Fibroblast of mammary gland (primary cell): ENCODE results near the gene LNPEP.

ENCODE experiments used
- DNase-seq: peaks from one replicate; pipeline ENCODE4 v3.0.0-alpha.2; 2010; ENCODE audit warnings: low read depth
- H3K4me3 ChIP-seq: 2 replicates; pipeline ENCODE4 v1.5.1; 2011; ENCODE audit warnings: low read depth, mild to moderate bottlenecking, low read length, moderate library complexity; ENCODE audit not compliant: control insufficient read depth
- TF ChIP-seq, protein P1 (sequence below): conservative IDR thresholded peaks from 2 replicates; pipeline ENCODE4 v1.5.1; 2011; ENCODE audit warnings: low read depth, low read length, inconsistent platforms; ENCODE audit not compliant: control insufficient read depth, insufficient read depth

Gene LNPEP

DNA sequence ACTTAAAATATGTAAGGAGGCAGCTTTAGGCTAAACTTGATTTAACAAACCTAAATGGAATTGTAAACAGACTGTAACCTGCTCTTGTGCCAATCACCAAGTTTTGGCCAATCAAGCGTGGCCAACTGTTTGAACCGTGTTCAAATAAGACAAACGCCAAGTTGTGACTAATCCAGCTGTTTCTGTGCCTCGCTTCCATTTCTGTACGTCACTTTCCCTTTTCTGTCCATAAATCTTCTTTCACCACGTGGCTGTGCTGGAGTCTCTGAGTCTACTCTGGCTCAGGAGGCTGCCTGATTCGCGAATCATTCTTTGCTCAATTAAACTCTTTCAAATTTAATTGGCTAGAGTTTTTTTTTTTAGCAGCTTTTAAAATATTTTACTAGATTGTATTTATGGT, 135.2 kb downstream of the LNPEP start:
- TF ChIP-seq, protein P1, sequence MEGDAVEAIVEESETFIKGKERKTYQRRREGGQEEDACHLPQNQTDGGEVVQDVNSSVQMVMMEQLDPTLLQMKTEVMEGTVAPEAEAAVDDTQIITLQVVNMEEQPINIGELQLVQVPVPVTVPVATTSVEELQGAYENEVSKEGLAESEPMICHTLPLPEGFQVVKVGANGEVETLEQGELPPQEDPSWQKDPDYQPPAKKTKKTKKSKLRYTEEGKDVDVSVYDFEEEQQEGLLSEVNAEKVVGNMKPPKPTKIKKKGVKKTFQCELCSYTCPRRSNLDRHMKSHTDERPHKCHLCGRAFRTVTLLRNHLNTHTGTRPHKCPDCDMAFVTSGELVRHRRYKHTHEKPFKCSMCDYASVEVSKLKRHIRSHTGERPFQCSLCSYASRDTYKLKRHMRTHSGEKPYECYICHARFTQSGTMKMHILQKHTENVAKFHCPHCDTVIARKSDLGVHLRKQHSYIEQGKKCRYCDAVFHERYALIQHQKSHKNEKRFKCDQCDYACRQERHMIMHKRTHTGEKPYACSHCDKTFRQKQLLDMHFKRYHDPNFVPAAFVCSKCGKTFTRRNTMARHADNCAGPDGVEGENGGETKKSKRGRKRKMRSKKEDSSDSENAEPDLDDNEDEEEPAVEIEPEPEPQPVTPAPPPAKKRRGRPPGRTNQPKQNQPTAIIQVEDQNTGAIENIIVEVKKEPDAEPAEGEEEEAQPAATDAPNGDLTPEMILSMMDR = no peak
- peak; percentile 98 for DNase-seq
- H3K4me3 ChIP-seq = no peak overlapping the region

DNA sequence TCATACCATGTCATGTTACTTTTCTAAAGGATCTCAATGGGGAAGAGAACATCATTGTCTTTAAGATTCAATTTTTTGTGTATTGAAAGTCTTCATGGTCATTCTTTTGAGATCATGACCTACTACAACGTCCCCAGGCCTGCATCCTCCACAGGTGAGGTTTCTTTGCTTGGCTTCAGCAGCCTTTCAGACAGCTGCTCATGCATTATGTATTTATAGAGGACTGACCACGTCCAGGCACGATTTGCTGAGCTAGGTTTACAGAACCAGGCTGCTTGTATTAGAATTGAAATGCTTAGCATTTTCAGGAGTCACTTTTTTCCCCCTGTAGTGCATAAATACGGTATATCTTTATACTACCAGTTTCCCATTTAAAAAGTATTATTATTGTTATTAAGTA, 136.1 kb downstream of the LNPEP start:
- H3K4me3 ChIP-seq = no peak overlapping the region
- TF ChIP-seq, protein P1 = no peak
- no peak for DNase-seq

DNA sequence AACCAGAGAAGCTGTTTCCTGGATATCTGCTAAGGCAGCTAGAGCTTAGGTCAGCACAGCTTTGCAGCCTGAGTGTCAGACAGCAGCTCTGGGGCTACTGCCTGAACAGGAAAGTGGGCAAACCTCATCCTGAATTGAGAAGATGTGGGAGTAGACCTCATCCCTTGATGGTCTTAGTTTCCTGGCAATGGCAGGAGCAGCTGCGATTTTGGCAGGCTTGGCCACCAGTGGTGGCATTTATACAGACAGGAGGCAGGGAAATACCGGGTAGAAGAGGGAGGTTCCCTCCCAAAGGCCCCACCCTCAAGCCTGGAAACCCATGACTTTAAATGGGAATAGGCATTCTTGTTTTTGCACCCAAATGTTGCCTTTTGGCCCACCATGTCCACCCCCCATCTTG, 136.8 kb downstream of the LNPEP start:
- no peak overlapping the region for H3K4me3 ChIP-seq
- TF ChIP-seq, protein P1 = no peak
- DNase-seq = no peak

DNA sequence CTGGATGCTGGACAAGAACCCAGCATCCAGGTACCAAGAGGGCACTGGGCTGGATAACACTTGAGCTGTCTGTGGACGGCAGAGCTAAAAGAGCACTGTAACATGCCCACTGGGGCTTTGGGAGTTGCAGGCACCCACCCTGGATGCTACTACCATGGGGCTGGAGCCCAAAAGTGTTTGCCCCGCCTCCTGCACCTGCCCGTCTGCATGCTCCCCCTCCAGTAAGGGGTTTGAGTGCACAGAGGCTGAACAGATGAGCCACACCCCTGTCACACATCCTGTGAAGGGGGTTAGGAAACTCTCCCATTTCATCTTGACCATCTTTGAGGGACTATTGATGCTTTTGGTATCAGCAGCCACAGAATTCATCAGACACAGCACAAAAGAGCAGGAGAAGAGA, 137.5 kb downstream of the LNPEP start:
- no peak for DNase-seq
- no peak overlapping the region for H3K4me3 ChIP-seq
- TF ChIP-seq, protein P1 = no peak

DNA sequence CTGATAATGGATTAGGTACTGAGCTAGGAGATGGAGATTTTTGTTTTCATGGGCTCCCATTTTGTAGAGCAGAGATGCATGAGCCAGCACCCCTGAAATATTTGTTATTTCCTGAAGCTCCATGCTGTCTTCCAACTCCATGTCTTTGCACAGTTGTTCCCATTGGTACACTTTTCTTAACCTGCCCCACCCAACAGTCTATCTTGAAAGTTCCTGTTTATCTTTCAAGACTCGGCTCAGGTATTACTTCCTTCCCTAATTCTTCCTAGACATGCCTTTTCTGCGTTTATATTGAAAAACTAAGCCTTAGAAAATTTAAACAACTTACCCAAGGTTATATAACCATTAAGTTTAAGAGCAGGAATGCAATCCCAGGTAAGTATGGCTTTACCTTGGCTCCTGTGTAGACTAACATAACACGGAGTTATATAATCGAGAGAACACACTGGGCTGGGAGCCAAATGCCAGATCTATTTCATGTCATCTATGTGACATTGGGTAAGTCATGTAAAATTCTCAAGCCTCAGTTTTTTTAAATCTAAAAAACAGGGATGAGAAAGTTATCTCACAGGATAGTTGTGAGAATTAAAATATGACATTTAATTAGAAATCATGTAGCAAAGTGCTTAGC, 139.1 kb downstream of the LNPEP start:
- no peak overlapping the region for H3K4me3 ChIP-seq
- TF ChIP-seq, protein P1 = no peak
- DNase-seq = no peak

DNA sequence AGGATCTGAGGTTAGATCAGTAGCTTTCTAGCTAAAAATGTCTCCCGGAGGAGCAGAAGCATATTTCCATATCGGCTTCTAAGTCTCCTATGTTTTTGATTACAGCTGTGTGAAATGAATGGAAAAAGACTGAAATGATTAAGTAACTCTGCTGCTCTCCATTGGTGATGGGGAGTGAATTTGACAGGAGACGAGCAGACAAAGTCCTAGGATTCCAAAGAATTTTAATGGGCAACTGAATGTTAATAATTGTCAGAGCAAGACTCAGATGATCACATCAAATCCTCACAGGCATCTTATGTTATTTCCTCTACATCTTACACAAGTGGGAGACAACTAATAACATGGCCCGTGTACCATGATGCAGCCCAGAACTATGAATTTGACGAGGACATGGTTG, 139.8 kb downstream of the LNPEP start:
- H3K4me3 ChIP-seq = no peak overlapping the region
- DNase-seq = no peak
- TF ChIP-seq, protein P1 = no peak

DNA sequence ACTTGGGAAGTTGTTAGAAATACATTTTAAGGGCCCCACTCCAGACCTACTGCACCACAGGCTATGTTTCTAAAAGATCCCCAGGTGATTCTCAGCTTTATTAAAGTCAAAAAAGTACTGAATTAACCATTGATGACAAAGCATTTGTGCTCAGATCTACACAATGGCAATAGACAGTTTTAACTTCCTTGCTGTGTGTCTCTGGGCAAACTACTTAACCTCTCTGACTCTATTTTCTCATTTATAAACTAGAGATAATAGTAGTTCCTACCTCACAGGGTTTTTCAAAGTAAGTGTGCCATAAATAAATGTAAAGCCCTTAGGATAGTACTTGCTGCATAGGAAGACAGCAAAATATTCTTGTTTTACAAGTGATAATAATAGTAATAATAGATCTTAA, 140.2 kb downstream of the LNPEP start:
- H3K4me3 ChIP-seq = no peak overlapping the region
- DNase-seq = no peak
- TF ChIP-seq, protein P1 = no peak
